RWPE1 (cell line): ENCODE data around the gene OSBPL10.

Source experiments
- CTCF ChIA-PET: fragments of 350-600 bp; sonication (Branson Sonifier 250); formaldehyde crosslinking; extraction: SDS; loops from one replicate; lab custom pipeline; 2021; lab: Yijun Ruan, JAX
- POLR2A ChIA-PET: fragments of 400-600 bp; formaldehyde crosslinking; extraction: SDS; loops from one replicate; lab custom pipeline; 2020; ENCODE audit warnings: antibody characterized with exemption; ENCODE audit not compliant: low non-redundant PET; lab: Yijun Ruan, JAX
- DNase-seq: peaks from one replicate; pipeline ENCODE4 v3.0.0; 2012; ENCODE audit warnings: low spot score
- H3K27ac ChIP-seq: fragments of 450-650 bp; 2 replicates; pipeline ENCODE4 v1.5.1; 2017
- CTCF ChIP-seq: fragments of 450-650 bp; conservative IDR thresholded peaks from 2 replicates; pipeline ENCODE4 v1.5.1; 2017; ENCODE audit warnings: low read depth, mild to moderate bottlenecking

The OSBPL10 gene

DNA sequence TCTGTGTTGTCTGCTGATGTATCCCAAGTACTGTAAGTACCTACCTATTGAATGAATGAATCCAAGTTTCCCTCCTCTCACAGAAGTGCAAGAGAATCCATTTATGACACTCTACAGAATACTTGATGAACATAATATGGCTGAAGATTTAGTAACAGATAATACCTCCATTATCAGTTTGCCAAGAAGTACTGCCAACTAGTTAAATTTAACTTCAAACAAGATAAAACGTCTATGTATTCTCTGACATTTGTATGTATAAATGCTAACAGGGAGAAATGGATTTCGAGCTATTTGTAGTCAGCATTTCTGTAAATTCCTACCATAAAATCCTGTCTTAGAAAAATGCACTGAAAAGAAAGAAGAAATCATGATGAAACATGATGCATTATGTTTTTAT lies 230.7 kb downstream of the OSBPL10 start:
- no peak overlapping the region for H3K27ac ChIP-seq
- ChIA-PET CTCF (no interaction called here), POLR2A (no interaction called here)
- no peak for DNase-seq
- no peak for TF ChIP-seq CTCF

GRCh38 chr3:31748933-31749295 lies 232.1 kb downstream of the OSBPL10 start:
- POLR2A ChIA-PET, result no interaction called here
- no peak overlapping the region for H3K27ac ChIP-seq
- TF ChIP-seq CTCF, result no peak
- no peak for DNase-seq
- CTCF ChIA-PET, result no interaction called here

DNA sequence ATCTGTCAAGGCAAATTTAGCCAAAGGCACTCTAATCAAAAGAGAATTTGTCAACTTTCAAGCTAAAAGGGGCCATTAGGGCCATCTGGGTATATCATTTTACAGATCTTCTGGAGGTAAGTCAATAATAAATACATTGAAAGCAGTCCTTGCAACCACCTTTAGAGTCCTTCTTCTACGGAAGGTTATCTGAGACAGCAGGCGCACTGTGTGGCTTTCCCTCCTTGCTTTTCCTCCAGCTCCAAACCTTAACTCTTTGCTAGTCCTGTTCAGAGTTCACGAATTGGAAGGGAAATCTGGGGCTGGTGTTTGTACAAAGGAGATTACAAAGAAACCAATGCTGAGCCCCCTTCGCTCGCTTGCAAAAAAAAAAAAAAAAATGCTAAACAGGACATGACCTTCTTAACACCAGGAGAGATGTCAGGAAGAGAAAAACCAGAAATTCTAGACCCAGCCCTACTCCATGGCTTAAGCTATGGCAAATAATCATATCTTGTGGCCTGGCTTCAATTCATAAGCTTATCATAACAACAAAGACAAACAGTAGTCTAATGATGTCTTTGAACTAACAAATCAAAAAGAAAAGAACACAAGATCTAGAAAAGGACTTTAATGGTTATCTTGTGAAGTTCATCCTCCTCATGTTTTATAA lies 232.7 kb downstream of the OSBPL10 start:
- no peak for DNase-seq
- no peak overlapping the region for H3K27ac ChIP-seq
- CTCF ChIA-PET, result no interaction called here

DNA sequence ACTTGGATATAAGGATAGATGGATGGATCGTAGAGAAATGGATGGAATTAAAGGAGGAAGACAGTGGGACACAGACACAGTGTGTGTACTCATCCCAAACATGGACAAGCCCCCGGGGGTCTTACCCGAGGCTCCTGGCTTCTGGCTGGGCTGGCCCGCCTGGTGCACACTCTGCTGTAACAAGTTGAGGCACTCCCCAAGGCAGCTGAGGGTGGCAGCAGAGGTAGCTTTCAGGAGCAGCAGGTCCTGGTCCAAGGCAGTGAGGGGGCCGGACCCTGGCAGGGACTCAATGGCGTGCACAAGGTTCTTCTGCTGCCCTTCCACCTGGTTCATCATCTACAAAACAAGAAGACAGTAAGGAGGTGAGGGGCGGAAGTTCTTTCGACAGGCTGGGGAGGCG lies 233.3 kb downstream of the OSBPL10 start:
- ChIA-PET CTCF (no interaction called here), POLR2A (no interaction called here)
- H3K27ac ChIP-seq, result no peak overlapping the region
- TF ChIP-seq CTCF, result no peak
- DNase-seq, result no peak

More for the DNA sequence above, 232.7 kb downstream of the OSBPL10 start:
- POLR2A ChIA-PET, result no interaction called here
- TF ChIP-seq CTCF, result no peak

DNA sequence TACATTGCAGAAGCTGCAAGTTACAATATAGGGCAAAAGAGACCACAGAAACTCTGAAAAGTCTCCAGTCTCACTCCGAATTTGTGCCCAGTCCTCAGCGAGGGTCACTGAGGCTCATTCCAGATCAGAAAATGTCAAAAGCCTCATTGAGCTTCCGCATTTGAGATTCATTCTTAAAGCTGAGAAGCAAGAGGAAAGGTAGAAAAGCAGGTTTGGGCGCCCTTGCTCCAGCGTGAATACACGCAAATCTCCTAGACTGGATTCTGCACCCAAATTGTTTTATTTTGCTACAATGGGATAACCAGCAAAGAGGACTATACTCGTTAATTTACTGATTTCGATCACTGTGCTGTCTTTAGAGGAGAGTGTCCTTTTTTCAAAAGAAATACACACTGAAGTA lies 236.1 kb downstream of the OSBPL10 start:
- TF ChIP-seq CTCF, result no peak
- no peak overlapping the region for H3K27ac ChIP-seq
- DNase-seq, result no peak
- ChIA-PET CTCF (interaction anchor here (0.6 kb wide), 1 partner anchor 62 kb away, joined by 6 read pairs; no protein-coding TSS in a partner anchor), POLR2A (no interaction called here)

GRCh38 chr3:31743331-31744089 lies 237.6 kb downstream of the OSBPL10 start:
- TF ChIP-seq CTCF, result no peak
- POLR2A ChIA-PET, result no interaction called here
- no peak overlapping the region for H3K27ac ChIP-seq
- no peak for DNase-seq
- CTCF ChIA-PET, result no interaction called here
